GM19468 (cell line): ENCODE results near the gene NPIPB2.
"Not testable (repeated sequence)": the region's sequence is repeated elsewhere in the genome, so short reads cannot be mapped to it uniquely, and the experiment has no call there.

Experiments
- ATAC-seq: cut with Tn5 transposase; IDR thresholded peaks from one replicate; pipeline ENCODE4 v1.9.1; 2021; ENCODE audit warnings: mild to moderate bottlenecking, moderate library complexity, moderate number of reproducible peaks; ENCODE audit not compliant: unreplicated experiment; ENCODE audit errors: extremely low read depth

NPIPB2 gene

DNA sequence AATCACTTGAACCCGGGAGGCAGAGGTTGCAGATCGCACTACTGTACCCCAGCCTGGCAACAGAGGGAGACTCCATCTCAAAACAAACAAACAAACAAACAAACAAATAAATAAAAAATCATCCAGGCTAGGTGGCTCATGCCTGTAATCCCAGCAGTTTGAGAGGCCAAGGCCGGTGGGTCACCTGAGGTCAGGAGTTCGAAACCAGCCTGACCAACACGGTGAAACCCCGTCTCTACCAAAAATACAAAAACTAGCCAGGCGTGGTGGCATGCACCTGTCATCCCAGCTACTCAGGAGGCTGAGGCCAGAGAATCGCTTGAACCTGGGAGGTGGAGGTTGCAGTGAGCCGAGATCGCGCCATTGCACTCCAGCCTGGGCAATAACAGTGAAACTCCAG, 21.1 kb upstream of the NPIPB2 start:
- not testable (repeated sequence) for ATAC-seq

DNA sequence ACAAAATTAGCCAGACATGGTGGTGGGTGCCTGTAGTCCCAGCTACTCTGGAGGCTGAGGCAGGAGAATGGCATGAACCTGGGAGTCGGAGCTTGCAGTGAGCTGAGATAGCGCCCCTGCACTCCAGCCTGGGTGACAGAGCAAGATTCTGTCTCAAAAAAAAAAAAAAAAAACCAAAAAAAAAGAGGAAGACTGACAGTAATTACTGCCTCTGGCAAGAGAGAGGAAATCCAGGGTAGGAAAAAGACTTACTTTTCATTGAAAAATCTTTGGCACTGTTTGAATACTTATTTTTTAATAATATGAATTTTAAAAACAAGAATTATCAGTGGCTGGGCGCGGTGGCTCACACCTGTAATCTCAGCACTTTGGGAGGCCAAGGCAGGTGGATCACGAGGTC, 20.6 kb upstream of the NPIPB2 start:
- not testable (repeated sequence) for ATAC-seq

DNA sequence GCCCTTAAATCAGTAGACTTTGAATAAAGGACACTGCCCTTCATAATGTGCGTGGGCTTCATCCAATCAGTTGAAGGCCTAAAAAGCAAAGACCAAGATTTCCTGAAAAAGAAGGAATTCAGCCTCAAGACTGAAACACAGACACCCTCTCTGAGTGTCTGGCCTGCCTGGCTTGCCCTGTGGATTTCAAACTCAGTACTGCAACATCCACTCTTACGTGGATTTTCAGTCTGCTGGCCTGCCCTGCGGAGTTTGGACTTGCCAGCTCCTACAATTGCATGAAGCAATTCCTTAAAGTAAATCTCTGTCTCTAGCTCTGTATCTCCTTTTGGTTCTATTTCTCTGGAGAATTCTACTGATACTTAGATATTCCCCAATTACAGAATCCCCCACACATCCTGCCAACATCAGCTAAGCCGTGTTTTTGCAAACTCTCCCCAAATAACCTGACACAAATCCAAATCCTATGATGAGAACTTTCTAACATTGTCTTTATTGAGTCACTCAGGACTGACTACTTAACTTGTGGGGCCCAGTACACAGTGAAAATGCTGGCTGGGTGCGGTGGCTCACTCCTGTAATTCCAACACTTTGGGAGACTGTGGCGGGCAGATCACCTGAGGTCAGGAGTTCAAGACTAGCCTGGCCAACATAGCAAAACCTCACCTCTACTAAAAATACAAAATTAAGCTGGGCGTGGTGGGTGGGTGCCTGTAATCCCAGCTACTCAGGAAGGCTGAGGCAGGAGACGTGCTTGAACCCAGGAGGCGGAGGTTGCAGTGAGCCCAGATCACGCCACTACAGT, 15.9 kb upstream of the NPIPB2 start:
- no peak for ATAC-seq

DNA sequence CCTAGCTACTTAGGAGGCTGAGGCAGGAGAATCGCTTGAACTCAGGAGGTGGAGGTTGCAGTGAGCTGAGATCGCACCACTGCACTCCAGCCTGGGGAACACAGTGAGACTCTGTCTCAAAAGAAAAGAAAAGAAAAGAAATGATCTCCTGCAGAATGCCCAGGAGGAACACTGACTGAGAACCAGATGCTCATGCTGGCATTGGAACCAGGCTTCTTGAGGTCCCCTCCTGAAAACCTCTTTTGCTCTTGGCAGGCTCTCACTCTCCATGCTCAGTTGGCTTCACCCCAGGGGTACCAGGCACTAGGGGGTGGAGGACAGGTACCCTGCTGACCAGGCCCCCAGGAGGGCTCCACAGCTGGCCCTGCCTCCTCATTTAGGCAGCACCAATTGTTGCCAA, 14.7 kb upstream of the NPIPB2 start:
- ATAC-seq, result no peak

DNA sequence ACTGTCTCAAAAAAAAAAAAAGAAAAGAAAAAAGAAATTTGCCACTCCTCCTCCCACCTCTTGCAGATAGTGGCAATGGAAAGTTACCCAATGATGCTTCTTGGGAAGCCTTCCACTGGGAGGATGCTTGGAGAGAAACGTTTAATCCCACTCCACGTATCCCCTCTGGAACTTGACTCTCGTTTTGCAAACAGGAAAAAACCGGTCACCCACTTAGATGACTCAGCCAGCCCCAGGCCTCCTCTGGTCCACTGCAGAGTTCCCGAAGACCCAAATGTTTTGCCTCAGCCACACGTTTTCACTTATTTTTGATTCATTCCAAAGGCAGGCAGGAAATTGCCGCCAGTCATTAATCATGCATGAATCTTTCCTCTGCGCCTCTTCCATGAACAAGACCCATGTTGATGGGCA, 13.9 kb upstream of the NPIPB2 start:
- ATAC-seq, result no peak

DNA sequence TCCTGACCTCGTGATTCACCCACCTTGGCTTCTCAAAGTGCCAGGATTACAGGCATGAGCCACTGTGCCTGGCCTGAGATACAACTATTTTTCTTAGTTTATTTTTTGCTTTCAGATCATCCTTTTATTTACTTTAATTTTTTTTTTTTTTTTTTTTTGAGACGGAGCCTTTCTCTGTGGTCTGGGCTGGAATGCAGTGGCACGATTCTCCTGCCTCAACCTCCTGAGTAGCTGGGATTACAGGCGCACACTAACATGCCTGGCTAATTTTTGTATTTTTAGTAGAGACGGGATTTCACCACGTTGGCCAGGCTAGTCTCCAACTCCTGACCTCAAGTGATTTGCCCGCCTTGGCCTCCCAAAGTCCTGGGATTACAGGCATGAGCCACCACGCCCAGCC, 11.7 kb upstream of the NPIPB2 start:
- ATAC-seq, result not testable (repeated sequence)

DNA sequence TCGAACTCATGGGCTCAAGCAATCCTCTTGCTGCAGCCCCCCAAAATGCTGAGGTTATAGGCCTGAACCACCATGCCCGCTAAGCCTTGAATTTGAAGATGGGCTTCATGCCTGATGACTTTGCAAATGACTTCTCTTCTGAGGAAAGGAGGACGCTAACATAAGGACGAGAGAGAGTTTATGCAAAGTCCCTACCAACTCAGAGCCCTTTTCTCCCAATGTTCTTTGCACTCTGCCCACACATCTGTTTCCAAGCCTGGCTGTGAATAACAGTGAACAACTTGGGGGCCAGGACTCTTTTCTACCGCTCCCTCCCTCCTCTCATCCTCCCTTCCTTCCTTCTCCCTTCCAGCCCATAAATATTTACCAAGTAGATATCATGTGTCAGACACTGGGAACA, 8.5 kb upstream of the NPIPB2 start:
- ATAC-seq, result no peak

DNA sequence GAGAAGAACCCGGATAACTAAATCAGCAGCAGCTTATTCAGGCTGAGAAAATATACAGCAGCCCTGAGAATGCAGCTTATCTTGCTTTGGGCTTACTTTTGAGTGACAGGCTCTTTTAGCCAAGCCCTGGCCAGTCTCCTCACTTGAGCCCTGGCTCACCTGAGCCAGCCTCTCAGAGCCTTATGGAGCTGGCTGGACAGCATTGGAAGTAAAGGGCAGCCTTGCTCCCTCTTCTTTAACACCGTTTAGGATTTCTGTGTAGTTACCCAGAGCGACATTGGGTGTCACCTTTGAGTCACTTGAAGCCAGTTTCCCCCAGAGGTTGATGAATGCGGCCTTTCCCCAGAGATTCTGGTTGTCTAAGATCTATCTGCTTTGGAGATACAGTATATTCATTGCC, 7.7 kb upstream of the NPIPB2 start:
- peak; percentile 58 for ATAC-seq

DNA sequence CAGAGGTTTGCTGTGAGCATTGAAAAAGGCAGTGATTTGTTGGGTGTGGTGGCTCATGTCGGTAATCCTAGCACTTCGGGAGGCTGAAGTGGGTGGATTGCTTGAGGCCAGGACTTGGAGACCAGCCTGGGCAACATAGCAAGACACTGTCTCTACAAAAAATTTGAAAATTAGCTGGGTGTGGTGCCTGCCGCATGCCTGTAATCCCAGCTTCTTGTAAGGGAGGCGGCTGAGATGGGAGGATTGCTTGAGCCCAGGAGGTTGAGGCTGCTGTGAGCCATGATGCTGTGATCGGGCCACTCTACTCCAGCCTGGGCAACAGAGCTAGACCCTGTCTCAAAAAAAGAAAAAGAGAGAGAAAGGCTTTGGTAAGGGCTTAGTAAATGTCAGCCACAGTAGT, 7.0 kb upstream of the NPIPB2 start:
- no peak for ATAC-seq

DNA sequence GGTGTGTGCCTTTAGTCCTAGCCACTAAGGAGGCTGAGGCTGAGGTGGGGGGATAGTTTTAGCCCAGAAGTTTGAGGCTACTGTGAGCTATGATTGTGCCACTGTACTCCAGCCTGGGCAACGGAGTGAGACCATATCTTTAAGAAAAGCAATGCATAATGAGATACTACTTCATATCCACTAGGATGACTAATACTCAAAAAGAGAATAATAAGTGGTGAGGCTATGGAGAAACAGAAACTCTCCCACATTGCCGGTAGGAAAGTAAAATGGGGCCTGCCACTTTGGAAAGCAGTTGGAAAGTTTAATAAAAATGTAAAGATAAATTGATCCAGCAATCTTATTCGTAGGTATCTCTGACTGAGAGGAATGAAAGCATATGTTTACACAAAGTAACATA, 4.6 kb upstream of the NPIPB2 start:
- ATAC-seq, result no peak

DNA sequence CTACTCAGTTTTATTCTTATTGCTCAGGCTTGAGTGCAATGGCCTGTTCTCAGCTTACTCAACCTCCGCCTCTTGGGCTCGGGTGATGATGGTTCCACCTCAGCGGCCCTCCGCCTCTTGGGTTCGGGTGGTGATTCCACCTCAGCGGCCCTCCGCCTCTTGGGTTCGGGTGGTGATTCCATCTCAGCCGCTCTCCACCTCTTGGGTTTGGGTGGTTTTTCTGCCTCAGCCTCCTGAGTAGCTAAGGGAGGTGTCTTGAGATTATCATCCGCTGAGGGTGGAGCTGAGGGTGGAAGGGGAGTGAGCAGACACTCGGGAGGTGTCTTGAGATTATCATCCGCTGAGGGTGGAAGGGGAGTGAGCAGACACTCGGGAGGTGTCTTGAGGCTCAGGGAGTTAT, 14.5 kb downstream of the NPIPB2 start:
- ATAC-seq, result not testable (repeated sequence)

DNA sequence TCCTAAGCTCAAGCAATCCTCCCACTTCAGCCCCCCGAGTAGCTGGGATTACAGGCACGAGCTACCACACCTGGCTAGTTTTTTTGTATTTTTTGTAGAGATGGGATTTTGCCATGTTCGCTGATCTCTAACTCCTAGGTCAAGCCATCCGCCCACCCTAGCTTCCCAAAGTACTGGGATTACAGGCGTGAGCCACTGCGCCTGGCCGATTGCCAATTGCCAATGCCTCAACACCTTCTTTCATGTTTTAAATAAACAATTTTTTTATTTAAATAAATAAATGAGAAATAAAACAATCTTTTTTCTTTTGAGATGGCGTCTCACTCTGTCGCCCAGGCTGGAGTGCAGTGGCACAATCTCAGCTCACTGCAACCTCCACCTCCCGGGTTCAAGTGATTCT, 17.8 kb downstream of the NPIPB2 start:
- not testable (repeated sequence) for ATAC-seq

DNA sequence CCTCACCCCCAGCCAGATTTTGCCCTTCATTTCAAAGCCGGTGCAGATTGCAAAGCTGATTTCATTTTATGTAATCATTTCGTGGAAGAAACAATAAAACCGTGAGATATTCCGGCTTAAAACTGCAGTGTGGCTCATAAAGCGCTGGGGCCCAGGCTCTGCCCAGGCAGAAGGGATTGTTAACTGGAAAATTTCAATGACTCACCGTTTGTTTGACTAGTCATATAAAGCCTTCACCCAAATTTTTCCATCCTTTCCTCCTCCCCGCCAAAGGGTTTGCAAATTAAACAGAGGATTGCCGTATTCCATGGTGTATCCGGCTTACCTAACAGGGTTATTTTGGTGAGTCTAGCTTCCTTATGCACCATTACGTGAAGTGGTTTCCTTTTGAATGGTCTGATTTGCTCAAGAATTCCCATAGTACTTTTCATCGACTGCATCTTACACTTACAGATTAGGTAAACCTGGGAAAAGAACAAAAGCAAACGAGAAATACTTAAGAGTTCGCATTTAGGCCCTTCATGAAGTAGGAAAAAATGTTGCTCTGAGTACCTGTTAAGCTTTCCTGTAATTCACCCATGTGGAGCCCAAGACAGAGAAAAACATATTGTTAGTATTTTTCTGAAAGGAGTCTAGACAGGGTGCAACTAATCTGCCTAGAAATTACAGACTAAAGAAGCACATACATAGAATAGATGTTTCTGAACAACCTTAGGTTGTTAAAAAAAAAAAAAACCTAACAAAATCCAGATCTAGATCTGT, 25.1 kb downstream of the NPIPB2 start:
- ATAC-seq, result no peak

DNA sequence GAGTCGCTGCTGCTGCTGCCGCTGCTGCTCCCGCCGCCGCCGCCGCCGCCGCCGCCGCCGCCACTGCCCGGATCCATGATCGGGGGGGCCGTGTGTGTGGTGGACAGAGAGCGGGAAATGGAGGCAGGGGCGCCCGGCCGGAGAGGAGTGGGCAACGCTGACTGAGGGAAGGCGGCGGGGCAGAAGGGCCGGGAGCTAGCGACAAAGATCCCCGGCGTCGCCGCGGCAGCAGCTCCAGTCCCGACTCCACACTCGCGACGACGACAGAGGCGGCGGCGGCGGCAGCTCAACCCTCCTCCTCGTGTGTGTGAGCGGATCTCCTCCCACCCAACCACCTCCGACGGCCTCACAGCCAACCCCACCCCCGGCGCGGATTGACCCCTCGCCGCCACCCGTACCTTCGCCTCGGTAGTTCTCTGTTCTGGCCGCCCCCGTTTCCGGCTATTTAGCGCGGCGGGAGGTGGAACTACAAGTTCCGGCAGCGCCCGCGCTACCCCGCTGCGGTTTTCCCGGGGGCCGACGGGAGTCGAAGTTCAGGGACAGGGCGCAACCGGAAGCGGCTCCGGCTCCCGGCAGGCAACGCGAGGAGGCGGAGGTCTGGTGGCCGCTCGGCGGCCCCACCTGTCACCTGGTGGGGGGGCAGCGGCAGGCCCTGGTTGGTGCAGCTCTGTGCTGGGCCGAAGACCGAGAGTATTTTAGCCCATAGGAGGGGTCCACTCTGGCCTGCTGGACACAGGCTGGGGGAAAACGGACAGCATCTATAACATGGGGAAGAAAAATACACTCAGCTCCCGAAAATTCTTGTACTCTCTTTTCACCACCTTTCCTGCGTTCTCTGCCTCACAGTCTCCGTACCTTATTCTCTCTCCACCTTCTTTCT, 26.0 kb downstream of the NPIPB2 start, which contains the start of gene GSPT1:
Gene GSPT1 (minus strand): TSS at position 313 of the 880 bp plus-strand sequence. CDS start 236 bp downstream, at position 77.
- peak; percentile 89 for ATAC-seq

DNA sequence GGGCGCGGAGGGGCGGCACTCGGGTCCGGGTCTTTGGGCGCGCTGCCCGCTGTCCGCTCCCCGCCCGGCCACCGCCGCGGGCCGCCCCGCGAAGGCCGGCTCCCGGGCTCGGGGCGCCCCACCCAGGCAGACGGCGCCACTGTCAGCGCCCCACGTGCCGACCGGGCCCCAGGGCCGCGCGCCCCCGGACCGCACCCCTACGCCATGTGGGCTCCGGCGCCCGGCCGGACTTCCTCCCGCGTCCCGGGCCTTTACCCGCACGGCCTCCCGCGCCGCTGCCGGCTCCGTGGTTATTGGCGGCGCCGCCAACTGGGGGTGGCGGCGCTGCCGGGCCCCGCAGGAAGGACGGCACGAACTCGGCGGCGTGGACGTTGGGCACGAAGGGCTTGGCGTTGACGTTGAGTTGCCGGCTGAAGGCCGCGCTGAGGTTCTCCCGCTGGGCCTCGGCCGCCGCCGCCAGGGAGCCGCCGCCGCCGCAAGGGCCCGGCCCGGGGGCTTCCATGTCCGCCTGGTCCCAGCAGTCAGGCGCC, 26.7 kb downstream of the NPIPB2 start:
- no peak for ATAC-seq

DNA sequence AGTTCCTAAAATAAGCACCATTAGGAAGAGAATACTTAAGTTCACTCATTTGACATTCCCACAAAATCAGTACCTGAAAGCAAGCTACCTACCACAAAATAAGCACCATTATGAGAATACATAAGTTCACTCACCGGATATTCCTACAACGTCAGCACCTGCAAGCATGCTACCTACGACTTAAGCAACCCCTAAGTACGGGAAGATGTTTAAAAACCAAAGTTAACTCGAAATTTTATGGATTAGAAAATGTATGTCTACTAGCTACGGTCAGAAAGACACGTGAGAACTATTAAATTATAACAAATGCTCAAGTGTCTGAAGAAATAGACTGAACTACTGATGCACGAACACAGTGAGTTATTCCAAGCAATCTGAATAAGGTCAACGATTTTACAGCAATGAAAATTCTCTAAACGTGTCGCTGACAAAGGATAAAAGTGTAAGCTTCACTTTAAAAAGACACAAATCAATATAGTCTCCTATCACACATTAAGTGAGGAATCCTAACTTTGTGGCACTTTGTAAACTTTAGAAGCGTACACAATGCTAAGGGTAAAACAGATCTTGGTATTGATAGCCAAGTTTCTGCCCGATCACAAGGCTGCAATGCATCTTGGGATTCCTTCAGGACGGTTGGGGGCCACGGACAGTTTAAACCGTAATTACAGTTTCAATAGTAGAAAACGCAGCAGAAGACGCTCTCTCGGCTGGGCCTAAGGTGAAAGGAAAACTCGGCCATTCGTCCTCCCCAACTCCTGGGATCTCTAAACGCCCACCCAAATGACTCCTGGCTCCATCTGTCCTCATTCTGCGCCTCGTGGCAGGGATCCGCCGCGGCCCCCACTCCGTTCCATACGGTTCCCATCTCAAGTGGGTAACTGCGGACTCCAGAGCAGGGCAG, 27.4 kb downstream of the NPIPB2 start:
- no peak for ATAC-seq

DNA sequence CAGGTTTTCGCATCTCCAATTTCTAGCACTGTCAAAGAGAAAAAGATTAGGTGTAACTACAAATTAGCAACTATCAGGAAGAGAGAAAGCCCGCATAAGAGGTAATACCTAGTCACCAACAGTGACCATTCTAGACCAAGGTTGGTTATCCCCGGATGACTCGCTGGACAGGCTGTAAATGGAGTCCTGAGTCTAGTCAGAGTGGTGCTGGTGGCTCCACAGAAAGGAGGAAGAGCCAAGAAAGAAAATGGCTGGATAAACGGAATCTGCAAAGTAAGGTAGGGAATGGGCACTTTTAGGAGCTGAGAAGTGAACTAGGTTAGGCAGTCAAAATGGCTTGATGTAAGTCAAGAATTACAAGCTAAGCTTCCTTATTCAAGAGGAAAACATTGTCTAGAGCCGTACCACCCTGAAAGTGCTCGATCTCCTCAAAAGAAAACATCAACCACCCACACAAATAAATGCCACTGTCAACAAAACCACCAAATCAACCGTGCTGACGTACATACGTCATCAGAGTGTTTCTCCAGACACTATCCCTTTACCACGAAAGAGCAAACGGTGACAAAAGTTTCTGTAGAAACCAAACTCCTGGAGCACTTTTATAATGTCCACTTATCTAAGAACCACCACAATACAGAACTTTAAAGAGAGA, 28.3 kb downstream of the NPIPB2 start:
- ATAC-seq, result no peak

DNA sequence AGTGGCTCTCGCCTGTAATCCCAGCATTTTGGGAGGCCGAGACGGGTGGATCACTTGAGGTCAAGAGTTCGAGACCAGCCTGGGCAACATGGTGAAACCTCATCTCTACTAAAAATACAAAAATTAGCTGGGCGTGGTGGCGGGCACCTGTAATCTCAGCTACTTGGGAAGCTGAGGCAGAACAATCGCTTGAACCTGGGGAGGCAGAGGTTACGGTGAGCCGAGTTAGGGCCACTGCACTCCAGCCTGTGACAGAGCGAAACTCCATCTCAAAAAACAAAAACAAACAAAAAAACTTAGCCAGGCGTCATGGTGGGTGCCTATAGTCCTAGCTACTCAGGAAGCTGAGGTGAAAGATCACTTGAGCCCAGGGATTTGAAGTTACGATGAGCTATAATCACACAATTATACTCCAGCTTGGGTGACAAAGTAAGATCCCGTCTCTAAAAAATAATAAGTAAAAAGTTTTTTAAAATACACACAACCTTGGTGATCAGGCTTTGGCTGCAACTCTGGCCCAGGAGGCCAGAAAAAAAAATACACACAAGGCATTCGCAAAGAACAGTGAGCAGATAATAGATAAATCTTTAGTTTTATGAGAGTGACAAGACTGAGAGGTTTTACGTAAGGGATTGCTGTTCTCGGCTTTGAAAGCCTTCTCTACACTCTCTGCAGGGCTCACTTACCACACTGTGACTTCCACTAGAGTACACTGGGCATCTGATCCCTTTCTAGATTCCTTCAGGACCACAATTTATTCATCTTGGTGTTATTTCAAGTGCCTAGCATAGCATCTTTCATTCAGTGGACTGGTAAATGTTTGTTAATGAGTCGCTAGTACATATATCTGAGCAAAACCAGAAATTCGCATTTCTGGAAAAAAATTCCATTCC, 31.9 kb downstream of the NPIPB2 start:
- no peak for ATAC-seq
